ENCODE data around the gene LRRC49.
"Not testable (repeated sequence)": the region's sequence is repeated elsewhere in the genome, so short reads cannot be mapped to it uniquely, and the experiment has no call there.

Gene LRRC49

DNA sequence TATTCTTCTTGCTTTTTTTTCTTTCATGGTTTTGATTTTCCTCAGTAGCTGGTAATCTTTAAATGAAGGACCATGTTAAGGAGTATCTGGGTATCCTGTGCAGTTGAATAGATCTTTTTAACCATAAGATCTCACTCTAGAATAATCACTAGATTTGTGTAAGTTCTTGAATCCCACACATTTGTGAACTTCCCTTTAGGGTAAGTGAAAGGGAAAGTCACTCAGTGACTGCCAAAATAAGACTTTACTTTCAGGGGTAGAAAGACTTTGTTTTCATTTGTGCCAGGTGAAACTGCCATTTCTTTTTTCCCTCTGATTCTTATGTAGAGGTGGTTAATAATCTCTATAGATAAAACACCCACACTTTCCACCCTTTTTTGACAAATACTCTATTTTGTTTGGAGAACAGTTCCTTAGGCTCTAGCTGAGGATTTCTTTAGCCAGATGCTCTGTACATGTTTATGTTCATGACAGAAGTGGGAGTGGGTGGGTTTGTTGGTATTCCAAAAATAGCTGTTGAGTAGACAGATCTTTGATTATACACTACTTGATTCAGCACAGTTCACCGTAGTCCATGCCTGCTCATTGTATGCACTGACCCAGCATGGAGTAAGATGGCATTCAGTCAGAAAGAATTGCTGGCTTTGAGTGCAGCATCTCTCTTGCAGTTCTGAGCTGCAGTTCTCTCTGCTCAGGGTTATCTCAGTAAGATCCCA, 28.5 kb downstream of the LRRC49 start:
- no peak for DNase-seq (ENCODE audit: low spot score)

DNA sequence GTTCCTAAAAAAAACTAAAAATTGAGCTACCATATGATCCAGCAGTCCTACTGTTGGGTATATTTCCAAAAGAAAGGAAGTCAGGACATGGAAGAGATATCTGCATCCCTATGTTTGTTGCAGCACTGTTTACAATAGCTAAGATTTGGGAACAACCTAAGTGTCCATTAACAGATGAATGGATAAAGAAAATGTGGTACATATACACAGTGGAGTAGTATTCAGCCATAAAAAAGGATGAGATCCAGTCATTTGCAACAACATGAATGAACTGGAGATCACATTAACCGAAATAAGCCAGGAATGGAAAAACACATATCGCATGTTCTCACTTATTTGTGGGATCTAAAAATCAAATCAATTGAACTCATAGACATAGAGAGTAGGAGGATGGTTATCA, 29.5 kb downstream of the LRRC49 start:
- DNase-seq (ENCODE audit: low spot score) = no peak

DNA sequence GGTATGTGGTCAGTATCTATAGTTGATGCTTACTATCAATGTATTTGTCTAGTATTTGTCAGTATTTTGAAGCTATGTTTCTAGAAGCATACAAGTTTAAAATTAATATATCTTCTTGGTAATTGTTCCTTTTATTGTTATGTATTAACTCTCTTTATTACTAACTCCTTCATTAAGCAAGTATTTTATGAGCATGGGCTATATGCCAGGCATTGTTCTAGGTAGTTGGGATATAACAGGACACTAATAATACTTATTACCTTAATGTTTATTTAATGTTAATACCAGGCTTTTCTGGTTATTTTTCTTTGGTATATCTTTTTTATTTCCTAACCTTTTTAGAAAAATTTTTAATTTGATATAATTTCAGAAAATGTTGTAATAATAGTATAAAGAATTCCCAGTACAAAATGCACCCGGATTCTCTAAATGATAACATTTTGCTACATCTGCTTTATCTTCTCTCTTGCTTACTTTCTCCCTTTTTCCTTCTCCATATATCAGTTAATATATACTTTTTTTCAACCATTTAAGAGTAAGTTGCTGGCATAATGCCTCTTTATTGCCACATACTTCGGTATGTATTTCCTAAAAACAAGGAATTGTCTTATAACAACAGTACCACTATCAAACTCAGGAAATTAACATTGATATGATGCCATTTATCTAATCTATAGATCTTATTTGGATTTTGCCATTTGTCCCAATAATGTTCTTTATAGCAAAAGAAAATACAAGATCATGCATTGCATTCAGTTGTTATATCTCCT, 30.9 kb downstream of the LRRC49 start:
- no peak for DNase-seq (ENCODE audit: low spot score)

DNA sequence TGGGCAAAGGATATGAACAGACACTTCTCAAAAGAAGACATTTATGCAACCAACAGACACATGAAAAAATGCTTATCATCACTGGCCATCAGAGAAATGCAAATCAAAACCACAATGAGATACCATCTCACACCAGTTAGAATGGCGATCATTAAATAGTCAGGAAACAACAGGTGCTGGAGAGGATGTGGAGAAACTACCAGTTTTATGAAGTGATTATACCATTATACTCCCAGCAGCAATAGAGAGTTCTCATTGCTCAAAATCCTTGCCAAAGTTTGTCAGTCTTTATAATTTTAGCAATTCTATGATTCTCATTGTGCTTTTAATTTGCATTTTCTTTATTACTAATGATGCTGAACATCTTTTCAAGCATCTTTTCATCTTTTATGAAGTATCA, 34.3 kb downstream of the LRRC49 start:
- DNase-seq (ENCODE audit: low spot score) = not testable (repeated sequence)

DNA sequence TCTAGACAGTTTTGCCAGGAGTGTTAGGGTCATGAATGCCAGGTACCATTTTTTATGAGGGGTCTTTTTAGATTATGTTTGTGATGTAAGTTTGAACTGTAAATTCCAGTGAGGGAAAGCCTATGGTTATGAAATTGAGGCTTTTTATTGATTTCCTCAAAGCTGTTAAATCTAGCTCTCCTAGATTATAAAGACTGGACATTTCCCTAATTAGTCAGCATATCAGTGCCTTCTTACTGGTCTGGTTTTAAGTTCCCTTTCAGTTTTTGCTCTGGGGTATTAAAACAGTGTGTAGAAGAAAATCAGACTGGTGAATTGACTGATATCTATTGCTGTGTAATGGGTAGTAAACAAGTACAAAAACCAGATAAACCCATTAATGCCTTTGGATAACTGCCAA, 39.2 kb downstream of the LRRC49 start:
- no peak for DNase-seq (ENCODE audit: low spot score)

DNA sequence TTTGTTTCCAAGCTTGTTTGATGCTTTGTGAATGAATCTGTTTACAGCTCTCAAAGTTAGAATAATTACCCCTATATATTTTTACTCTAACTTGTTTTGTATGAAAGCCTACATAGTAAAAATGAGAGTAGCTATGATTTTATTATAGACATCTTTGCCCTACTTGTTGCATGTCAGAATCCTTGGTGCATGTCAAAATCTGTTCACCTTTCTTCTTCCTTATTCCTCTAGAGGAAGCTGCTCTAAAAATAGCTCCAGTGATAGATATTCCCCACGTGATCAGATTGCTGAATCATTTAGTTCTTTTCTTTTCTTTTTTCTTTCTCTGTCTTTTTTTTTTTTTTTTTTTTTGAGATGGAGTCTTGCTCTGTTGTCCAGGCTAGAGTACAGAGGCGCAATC, 39.8 kb downstream of the LRRC49 start:
- no peak for DNase-seq (ENCODE audit: low spot score)

DNA sequence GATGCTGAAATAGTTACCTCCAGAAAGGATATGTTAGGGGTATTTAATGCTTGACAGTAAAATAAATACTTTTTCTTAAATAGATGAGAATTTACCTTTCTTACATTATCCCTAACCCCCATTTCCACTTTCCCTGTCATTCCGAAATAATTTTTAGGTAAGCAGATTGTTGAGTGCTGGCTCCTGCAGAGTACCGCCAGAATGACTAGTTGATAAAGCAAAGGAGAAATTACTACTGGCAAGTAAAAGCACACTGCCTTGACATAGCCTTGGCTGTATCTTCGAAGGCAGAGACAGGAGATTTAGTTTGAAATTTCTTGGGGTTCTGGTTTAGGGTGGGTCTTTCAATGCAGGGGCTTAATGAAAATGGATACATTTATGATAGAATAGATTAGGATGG, 40.8 kb downstream of the LRRC49 start:
- no peak for DNase-seq (ENCODE audit: low spot score)

DNA sequence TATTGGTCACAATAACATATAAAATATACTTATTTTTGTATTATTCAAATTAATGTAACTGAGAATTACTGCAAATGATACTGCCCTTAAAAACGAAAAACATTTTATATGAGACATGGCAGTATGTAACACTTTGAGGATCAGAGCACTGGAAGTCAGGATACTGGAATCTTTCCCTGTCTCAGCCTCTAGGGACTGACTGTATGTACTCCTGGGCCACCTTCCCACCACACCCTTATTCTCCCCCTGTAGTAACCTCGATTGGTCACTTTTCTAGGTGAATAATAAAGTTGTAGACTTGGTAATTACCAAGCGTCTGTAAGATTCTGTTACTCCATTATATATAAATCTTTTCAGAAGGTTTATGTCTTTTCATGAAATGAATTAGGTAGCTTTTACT, 43.0 kb downstream of the LRRC49 start:
- DNase-seq (ENCODE audit: low spot score) = no peak

DNA sequence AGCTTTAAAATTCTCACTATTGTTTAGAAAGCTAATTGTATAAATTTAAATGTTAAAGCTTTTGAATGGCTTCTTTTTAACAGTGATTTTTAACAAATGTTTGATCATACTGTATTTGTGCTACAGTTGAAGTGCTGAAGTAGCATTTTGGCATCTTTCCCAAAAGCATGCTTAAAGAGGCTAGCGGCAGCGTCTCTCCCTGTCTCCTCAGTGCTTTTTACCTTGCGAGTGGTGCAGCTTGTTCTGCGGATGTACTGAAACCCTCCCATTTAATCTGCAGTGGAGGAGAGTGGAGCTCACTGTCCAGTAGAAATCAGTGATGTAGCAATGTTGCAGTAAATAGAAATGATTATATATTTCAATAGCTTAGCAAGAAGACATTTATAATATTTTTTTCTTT, 43.7 kb downstream of the LRRC49 start:
- DNase-seq (ENCODE audit: low spot score) = no peak

DNA sequence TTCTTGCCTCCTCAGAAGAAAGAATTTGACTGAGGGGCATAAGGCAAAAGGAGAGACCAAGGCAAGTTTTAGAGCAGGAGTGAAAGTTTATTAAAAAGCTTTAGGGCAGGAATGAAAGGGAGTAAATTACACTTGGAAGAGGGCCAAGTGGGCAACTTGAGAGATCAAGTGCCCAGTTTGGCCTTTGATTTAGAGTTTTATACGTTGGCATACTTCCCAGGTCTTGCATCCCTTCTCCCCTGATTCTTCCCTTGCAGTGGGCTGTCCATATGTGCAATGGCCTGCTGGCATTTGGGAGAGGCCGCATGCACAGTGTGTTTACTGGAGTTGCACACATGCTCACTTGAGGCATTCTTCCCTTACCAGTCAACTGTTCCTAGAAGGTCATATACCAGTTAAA, 50.7 kb downstream of the LRRC49 start:
- not testable (repeated sequence) for DNase-seq (ENCODE audit: low spot score)

DNA sequence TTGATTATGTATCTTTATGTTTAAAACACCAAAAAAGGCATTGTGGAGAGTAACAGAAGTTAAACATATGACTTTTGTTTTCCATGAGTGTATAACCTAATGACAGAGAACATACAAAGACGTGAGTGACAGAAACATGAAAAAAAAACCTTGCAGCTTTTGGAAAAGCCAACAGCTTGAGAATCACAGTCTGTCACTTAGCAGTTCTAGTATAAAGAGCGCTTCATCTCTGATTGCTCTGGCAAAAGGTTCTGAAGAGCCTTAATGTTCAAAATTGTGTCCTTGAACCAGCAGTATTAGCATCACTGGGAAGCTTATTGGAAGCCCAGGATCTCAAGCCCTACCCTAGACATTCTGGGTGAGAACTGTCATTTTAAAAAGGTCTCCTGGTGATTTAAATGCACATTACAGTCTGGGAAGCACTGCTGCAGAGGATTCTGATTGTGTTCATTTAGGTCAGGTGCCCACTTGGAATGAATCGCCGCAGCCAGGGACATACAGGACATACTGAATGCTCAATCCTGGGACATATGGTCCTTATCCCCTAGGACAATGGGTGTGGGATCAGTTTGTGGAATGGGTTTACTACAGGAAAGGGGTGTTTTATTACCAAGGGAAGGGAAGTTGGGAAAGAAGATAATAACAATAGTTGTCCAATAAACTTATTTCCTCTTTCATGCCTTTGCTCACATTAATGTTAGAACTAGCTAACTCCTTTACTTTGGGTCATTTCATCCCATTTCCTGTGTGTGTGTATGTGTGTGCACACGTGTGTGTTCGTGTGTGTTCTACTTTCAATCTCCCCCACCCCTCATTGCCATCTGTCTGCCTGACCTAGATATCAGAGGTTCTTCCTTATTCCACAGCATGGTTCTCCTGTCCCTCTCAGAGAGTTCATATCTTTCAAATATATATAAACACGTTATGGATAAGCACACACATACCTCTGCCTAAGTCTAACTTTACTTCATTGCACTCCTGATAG, 55.0 kb downstream of the LRRC49 start:
- no peak for DNase-seq (ENCODE audit: low spot score)

DNA sequence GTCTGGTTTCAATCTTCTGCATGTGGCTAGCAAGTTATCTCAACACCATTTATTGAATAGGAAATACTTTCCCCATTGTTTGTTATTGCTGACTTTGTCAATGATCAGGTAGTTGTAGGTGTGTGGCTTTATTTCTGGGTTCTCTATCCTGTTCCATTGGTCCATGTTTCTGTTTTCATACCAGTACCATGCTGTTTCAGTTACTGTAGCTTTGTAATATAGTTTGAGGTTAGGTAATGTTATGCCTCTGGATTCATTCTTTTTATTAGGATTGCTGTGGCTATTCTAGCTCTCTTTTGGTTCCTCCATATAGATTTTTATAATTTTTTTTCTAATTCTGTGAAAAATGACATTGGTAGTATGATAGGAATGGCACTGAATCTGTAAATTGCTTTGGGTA, 58.3 kb downstream of the LRRC49 start:
- no peak for DNase-seq (ENCODE audit: low spot score)

DNA sequence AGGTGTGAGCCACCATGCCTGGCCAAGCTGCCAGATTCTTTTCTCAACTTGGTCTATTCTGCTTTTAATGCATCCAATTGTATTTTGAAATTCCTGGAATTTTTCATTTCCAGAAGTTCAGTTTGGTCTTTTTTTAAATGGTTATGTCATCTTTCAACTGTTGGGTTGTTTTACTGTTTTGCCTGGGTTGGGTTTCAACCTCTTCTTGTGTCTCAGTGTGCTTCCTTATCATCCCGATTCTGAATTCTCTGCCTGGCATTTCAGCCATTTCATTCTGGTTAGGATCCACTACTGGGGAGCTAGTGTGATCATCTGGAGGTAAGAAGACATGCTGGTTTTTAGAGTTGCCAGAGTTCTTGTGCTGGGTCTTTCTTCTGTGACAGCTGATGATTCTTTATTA, 61.5 kb downstream of the LRRC49 start:
- DNase-seq (ENCODE audit: low spot score) = no peak

DNA sequence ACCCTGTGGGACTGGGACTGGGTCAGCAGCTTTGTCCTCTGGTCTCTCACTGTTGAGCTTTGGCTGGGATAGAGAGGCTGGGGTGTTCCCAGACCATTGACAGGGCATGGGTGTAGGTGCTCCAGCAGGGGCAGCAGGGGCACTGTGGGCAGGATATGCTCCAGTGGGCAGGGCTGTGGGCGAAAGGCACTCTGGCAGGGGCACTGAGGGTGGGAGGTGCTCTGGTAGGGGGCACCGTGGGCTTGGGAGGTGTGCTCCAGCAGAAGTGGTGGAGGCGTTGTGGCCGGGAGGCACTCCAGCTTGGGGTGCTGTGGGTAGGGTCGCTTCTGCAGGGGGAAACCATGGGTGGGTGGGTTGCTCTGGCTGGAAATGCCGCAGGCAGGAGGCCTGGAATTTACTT, 62.1 kb downstream of the LRRC49 start:
- DNase-seq (ENCODE audit: low spot score) = no peak

DNA sequence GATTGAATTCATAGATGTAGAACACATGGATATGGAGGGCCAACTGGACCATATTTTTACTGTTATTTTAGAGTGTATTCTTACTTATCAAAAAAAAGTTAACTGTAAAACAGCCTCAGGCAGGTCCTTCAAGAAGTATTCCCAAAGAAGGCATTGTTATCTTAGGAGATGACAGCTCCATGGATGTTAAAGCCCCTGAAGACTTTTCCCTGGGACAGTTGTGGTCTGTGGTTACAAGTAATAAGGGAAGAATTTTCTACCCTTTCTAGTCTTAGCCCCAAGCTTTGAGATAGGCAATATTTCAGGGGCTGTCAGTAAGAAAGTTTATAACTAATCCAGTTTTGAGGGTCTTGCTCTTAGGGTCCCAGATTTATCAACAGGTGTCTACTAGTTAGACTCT, 62.5 kb downstream of the LRRC49 start:
- no peak for DNase-seq (ENCODE audit: low spot score)

DNA sequence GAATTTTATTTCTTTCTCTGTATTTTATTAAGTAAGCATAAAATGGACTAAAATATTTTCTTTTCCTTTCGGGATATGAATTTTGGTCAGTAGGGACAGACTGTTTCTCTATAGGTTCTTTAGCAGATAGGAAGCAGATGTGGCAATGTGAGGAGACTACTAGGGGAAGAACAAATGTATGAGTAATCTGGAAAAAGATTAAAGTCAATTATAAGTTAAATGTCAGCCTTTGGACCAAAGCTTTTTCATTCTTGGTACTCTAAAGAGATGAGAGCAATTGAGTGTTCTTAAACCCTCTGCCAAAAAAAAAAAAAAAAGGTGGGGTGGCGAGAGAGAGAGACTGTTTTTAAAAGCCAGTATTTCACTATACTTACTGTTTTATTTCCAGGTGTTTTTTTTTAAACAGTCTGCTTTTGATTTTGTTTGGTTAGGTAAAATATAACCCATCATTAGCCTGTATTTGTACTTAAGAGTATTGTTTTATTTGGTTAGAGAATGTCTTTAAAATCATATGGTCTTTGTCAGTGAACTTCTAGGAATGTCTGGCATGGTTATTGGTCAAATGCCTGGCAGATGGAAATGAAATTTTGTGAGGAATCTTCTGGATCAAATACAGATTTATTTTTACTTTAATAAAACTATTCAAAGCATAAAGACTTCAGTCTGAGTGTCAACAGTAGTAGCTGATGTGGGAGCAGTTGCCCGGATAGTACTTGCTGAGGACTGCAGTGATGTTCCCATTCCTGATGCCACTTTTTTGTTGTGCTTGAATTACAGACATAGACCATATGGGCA, 63.8 kb downstream of the LRRC49 start:
- no peak for DNase-seq (ENCODE audit: low spot score)

DNA sequence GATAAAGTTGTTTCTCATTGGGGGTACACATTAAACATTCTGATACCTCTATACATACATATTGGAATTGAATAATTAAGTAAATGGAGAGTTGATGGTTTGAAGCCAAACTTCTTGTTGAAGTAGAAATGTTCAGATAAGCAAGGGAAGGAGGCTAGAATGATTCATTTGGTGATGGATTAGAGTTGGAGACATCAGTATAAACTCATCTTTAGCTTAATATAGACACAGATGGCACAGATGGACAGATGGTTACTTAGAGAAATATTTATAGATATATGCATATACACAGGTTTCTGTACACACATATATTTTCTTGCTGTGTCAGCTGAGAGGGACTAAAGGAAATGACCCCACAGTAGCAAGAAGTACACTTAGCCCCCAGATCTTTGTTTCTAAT, 69.5 kb downstream of the LRRC49 start:
- DNase-seq (ENCODE audit: low spot score) = no peak

DNA sequence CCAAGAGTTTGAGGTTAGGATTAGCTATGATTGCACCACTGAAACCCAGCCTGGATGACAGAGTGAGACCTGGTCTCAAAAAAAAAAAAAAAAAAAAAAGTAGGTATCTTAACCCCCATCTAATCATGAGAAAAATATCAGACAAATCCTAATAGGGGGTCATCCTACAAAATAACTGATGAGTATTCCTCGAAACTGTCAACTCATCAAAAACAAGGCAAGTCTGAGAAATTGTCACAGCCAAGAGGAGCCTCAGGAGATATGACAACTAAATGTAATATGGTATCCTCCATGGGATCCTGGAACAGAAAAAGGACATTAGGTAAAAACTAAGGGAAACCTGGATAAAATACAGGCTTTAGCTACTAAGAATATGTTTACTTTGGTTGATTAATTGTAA, 70.6 kb downstream of the LRRC49 start:
- DNase-seq (ENCODE audit: low spot score) = no peak

DNA sequence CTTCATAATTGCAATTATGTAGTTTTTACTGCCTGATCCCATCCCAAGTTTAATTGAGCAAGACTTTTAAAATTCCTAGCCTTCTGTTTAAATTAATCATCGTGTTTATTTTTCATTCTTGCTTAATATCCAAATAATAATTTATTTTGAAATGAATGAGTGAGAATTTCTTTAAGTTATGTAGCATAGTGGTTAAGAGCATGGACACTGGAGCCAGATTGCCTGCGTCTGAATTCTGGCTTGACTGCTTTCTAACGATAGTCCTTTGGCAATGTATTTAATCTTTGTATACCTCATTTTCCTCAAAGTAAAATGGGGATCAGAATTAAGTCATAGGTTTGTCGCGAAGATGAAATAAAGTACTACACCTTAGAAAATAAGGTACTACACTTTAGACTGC, 71.4 kb downstream of the LRRC49 start:
- DNase-seq (ENCODE audit: low spot score) = no peak

DNA sequence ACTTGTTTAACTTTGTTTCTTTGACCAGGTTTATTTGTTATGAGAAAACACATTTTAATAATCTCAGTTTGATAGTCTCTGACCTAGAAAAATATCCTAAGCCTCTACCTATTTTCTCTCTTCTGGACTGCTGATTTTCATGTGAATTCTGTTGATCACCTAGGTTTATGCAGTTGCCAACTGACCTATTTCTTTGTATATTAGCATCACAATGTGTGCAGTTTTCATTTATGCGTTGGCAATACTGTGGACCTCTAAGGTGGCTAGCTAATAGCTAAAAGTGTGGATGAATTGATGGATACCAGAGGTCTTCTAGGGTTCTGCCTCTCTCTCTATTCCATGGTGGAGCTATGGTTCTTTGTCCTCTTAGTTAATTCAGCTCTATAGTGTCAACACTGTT, 72.1 kb downstream of the LRRC49 start:
- DNase-seq (ENCODE audit: low spot score) = no peak

DNA sequence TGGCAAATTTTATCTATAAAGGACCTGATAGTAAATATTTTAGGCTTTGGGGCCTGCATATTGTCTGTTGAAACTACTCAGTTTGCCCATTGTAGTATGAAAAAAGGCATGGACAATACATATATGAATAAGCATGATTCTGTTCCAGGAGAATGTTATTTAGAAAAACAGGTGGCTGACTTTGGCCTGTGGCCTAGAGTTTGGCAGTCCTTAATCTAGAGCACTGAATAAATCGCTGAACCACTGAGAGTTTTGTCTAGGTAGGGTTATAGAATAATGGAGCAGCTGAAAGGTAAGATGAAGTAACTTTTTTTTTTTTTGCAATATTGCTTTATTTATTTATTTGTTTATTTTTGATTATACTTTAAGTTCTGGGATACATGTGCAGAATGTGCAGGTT, 75.0 kb downstream of the LRRC49 start:
- no peak for DNase-seq (ENCODE audit: low spot score)
